Skeletal muscle satellite cell (primary cell): ENCODE data around the gene TSPAN18.

Experiments used
- H3K27me3 ChIP-seq: 2 replicates; pipeline ENCODE4 v1.7.0; 2013; ENCODE audit warnings: low read length; ENCODE audit not compliant: control insufficient read depth, insufficient read depth
- H3K36me3 ChIP-seq: 2 replicates; pipeline ENCODE4 v1.7.0; 2013; ENCODE audit warnings: mild to moderate bottlenecking, control low read depth, low read length; ENCODE audit not compliant: insufficient read depth
- H3K4me1 ChIP-seq: 2 replicates; pipeline ENCODE4 v1.7.0; 2013; ENCODE audit warnings: low read length; ENCODE audit not compliant: control insufficient read depth, insufficient read depth
- H3K4me2 ChIP-seq: 2 replicates; pipeline ENCODE4 v1.7.0; 2013; ENCODE audit warnings: mild to moderate bottlenecking, low read length
- H3K4me3 ChIP-seq: 2 replicates; pipeline ENCODE4 v1.7.0; 2013; ENCODE audit warnings: low read length
- H3K9ac ChIP-seq: 2 replicates; pipeline ENCODE4 v1.7.0; 2013; ENCODE audit warnings: mild to moderate bottlenecking, low read depth, low read length, moderate library complexity
- H3K9me3 ChIP-seq: replicated peaks from 2 replicates; pipeline ENCODE4 v1.7.0; 2013; ENCODE audit warnings: mild to moderate bottlenecking, control low read depth, low read length

The TSPAN18 gene

GRCh38 chr11:44942029-44942955, 215.5 kb downstream of the TSPAN18 start:
- Histone ChIP-seq H3K36me3 (no peaks in the 10 kb centered on the region), H3K4me3 (no peak overlapping the region), H3K9me3 (no peaks in the 10 kb centered on the region), H3K4me1 (no peaks in the 10 kb centered on the region), H3K27me3 (peaks cover 2% of the 10 kb centered on the region), H3K4me2 (no peak overlapping the region), H3K9ac (no peak overlapping the region)

DNA sequence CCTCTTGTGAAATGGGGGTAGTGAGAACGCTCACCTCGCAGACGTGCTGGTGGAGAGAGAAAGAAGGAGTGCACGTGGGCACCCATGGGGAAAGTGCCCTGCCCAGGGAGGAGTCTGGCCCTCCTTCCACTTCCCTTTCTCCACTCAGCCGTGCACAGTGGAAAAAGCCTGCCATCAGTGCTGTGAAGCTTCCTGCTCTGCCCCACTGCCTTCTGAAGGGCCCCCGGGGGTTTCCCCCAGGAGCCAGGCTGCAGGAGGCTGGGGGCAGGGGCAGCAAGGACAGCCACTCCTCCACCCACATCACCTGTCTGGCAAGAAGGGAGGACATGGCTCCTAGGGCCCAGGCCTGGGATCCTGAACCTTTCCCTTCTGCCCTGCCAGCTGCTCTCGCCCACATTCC, 216.4 kb downstream of the TSPAN18 start:
- no peak overlapping the region for H3K4me3 ChIP-seq

GRCh38 chr11:44943696-44944095, 216.9 kb downstream of the TSPAN18 start:
- H3K27me3 ChIP-seq, result peaks cover 2% of the 10 kb centered on the region
- no peaks in the 10 kb centered on the region for H3K4me1 ChIP-seq
- H3K4me2 ChIP-seq, result no peak overlapping the region
- H3K9ac ChIP-seq, result no peak overlapping the region
- H3K36me3 ChIP-seq, result no peaks in the 10 kb centered on the region
- H3K4me3 ChIP-seq, result no peak overlapping the region
- no peaks in the 10 kb centered on the region for H3K9me3 ChIP-seq

More for the DNA sequence above, 216.4 kb downstream of the TSPAN18 start:
- Histone ChIP-seq H3K9ac (no peak overlapping the region), H3K36me3 (no peaks in the 10 kb centered on the region), H3K27me3 (peaks cover 2% of the 10 kb centered on the region), H3K4me1 (no peaks in the 10 kb centered on the region), H3K4me2 (no peak overlapping the region), H3K9me3 (no peaks in the 10 kb centered on the region)

GRCh38 chr11:44944181-44944852, 217.6 kb downstream of the TSPAN18 start:
- Histone ChIP-seq H3K27me3 (peaks cover 2% of the 10 kb centered on the region), H3K4me1 (no peaks in the 10 kb centered on the region), H3K9me3 (no peaks in the 10 kb centered on the region), H3K4me2 (no peak overlapping the region), H3K36me3 (no peaks in the 10 kb centered on the region), H3K9ac (no peak overlapping the region), H3K4me3 (no peak overlapping the region)

GRCh38 chr11:44944853-44945235, 218.1 kb downstream of the TSPAN18 start:
- Histone ChIP-seq H3K4me1 (no peaks in the 10 kb centered on the region), H3K36me3 (no peaks in the 10 kb centered on the region), H3K4me3 (no peak overlapping the region), H3K9me3 (no peaks in the 10 kb centered on the region), H3K4me2 (no peak overlapping the region), H3K9ac (no peak overlapping the region), H3K27me3 (peaks cover 2% of the 10 kb centered on the region)

DNA sequence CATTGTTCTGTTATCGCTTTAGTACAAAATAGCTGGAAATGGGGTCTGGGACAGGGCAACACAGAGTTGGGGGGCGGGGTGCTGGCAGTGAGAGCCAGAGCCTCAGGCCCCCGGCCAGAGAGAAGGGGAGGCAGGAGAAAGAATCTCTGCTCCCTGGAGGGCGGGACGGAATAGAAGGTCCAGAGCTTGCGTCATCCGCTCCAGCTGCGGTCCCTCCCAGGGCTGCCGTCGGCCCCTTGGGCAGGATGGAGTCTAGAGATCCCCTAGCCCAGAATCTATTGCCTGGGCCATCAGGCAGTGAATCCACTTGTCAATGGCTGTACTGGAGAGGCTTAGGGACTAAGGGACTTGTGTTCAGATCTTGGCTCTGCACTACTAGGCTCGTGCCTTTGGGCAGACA, 218.9 kb downstream of the TSPAN18 start:
- Histone ChIP-seq H3K4me2 (no peak overlapping the region), H3K9ac (no peak overlapping the region), H3K36me3 (no peaks in the 10 kb centered on the region), H3K27me3 (peaks cover 2% of the 10 kb centered on the region), H3K4me1 (no peaks in the 10 kb centered on the region), H3K4me3 (no peak overlapping the region), H3K9me3 (no peaks in the 10 kb centered on the region)

- H3K27me3 ChIP-seq, result peaks cover 2% of the 10 kb centered on the region
- H3K4me1 ChIP-seq, result no peaks in the 10 kb centered on the region
- no peaks in the 10 kb centered on the region for H3K9me3 ChIP-seq
- H3K9ac ChIP-seq, result no peak overlapping the region
- no peaks in the 10 kb centered on the region for H3K36me3 ChIP-seq
- no peak overlapping the region for H3K4me3 ChIP-seq
- H3K4me2 ChIP-seq, result no peak overlapping the region
These were observed 219.5 kb downstream of the TSPAN18 start for GRCh38 chr11:44946263-44946662.

- Histone ChIP-seq H3K4me3 (no peak overlapping the region), H3K4me2 (no peak overlapping the region), H3K36me3 (no peaks in the 10 kb centered on the region), H3K9me3 (no peaks in the 10 kb centered on the region), H3K27me3 (peaks cover 2% of the 10 kb centered on the region), H3K4me1 (no peaks in the 10 kb centered on the region), H3K9ac (no peak overlapping the region)
These were observed 220.4 kb downstream of the TSPAN18 start for GRCh38 chr11:44947114-44947513.

DNA sequence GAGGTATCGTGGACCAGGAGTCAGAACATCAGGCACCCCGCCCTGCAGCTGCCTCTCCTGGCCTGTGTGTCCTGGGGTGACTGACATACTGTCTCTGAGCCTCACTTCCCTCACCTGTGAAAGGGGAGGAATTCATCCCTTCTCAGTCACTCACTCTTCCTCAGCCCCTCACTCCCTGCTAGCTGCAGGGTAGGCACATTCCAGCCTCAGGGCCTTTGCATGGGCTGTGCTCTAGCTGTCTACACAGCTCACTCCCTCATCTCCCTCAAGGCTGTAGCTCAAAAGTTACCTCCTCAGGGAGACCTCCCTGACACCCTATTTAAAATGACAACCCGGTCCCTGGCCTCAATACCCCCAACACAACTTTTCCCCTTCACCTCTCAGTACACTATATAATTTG, 221.4 kb downstream of the TSPAN18 start:
- Histone ChIP-seq H3K4me1 (no peaks in the 10 kb centered on the region), H3K9ac (no peak overlapping the region), H3K27me3 (peaks cover 2% of the 10 kb centered on the region), H3K4me3 (no peak overlapping the region), H3K9me3 (no peaks in the 10 kb centered on the region), H3K36me3 (no peaks in the 10 kb centered on the region), H3K4me2 (no peak overlapping the region)

DNA sequence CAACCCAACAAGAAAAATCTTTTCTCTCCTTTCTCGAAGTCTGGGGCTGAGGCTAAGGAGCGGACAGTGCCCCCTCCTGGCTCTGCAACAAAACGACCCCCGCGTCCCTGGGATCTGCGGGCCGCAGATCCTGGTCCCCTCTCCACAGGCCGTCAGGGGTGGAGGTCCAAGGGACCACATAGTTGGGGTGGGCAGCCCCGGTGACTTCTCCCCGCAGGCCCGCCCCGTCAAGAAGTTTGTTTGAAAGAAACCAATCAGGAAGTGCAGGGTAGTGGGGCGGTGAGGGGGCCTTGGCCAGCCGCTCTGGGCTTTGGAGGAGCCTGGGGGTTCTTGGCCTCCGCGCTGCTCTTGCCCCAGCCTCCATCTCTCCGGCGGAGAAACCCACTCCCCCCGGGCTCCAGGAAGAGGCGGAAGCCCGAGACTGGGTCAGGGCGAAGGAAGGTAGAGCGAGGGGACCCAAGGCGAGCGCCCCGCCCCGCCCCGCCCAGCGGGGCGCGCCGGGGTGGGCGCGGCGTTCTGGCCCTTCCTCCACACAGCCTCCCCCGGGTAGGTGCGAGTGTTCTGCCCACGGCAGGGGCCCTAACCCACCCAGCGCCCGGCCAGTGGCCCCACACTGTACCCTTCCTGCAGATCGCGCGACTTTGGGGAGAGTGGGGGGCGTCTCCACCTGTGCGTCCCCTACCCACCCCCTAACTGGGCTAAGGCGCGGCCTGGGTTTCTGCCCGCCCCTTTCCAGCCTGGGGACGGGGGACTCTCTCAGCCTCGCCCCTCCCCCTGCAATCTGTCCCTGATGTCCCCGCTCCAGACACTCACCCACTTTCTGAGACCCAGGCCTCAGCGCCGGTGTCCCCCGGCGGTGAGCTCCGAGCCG, 222.6 kb downstream of the TSPAN18 start:
- Histone ChIP-seq H3K27me3 (peaks cover 2% of the 10 kb centered on the region), H3K9ac (peak overlapping the region; percentile 69), H3K36me3 (no peaks in the 10 kb centered on the region), H3K4me3 (peak overlapping the region; percentile 86), H3K9me3 (no peaks in the 10 kb centered on the region), H3K4me2 (peak overlapping the region; percentile 83), H3K4me1 (no peaks in the 10 kb centered on the region)

GRCh38 chr11:44950031-44950624, 223.4 kb downstream of the TSPAN18 start:
- H3K9me3 ChIP-seq, result no peaks in the 10 kb centered on the region
- no peaks in the 10 kb centered on the region for H3K36me3 ChIP-seq
- H3K4me1 ChIP-seq, result peaks cover 7% of the 10 kb centered on the region
- H3K9ac ChIP-seq, result peak overlapping the region; percentile 69
- peak overlapping the region; percentile 83 for H3K4me2 ChIP-seq
- peak overlapping the region; percentile 86 for H3K4me3 ChIP-seq
- peaks cover 2% of the 10 kb centered on the region for H3K27me3 ChIP-seq
